GM19455 (cell line): Measurements from ENCODE around the gene PRAMEF6.
"Not testable (repeated sequence)": the region's sequence is repeated elsewhere in the genome, so short reads cannot be mapped to it uniquely, and the experiment has no call there.

ENCODE experiments used
- ATAC-seq: cut with Tn5 transposase; IDR thresholded peaks from one replicate; pipeline ENCODE4 v1.9.1; 2021; ENCODE audit not compliant: unreplicated experiment

PRAMEF6 gene

DNA sequence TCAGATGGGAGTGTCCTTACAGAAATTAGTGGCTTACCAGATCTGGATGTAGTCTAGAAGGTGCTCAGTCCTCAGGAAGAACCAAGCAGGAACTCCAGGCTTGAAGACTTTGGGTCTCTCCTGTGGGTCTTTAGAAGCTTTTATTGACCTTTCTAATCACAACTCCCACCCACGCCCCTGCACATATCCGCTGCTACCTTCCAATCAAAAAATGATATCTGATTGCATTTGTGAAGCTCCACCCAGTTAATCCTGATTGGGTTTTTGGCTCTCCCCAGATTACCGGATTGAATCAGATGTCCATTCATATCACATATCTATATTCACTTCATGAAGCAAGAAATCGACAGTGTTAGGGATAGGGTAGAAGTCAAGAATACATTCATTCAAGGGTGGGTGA, at the start of gene PRAMEF6:
TSS of gene PRAMEF6 (minus strand) at position 101 of the 400 bp plus-strand sequence. CDS start 5,062 bp downstream, outside the sequence.
- not testable (repeated sequence) for ATAC-seq

DNA sequence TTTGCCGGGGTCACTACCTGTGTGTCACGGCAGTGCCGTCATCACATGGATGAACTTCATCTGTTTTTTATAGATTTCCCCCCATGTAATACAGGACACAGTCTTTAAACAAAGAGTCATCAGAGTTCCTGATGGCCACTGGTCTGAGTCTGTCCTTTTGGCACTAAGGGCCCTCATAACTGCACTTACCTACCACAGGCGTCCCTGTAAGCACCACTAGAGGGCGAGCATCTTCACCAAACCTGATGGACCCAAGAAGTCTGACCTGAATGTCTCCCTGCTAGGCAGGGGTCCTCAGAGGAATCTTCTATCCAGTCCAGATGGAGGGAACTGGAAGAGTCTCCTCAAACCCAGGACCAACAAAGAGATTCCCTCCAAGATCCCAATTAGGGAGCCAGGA, 23.0 kb downstream of the PRAMEF6 start:
- ATAC-seq, result not testable (repeated sequence)

- not testable (repeated sequence) for ATAC-seq
Observed at GRCh38 chr1:12921749-12922148, 25.6 kb downstream of the PRAMEF6 start.

- ATAC-seq, result not testable (repeated sequence)
Observed at GRCh38 chr1:12916310-12916709, 31.1 kb downstream of the PRAMEF6 start, which contains the start of gene PRAMEF7. Gene PRAMEF7 (plus strand): TSS chr1:12916610. CDS start chr1:12917693, 1,083 bp downstream.

GRCh38 chr1:12903793-12904572, 43.4 kb downstream of the PRAMEF6 start:
- ATAC-seq, result not testable (repeated sequence)

GRCh38 chr1:12899186-12899585, 48.2 kb downstream of the PRAMEF6 start:
- ATAC-seq, result not testable (repeated sequence)

DNA sequence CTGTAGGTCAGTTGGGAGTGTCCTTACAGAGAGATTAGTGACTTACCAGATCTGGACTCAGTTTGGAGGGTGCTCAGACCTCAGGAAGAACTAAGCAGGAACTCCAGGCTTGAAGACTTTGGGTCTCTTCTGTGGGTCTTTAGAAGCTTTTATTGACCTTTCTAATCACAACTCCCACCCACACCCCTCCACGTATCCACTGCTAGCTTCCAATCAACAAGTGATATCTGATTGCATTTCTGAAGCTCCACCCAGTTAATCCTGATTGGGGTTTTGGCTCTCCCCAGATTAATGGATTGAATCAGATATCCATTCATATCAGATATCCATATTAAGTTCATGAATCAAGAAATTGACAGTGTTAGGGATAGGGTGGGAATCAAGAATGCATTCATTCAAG, 49.2 kb downstream of the PRAMEF6 start, which contains the start of gene PRAMEF10:
TSS of gene PRAMEF10 (minus strand) at position 101 of the 400 bp plus-strand sequence. CDS start 2,423 bp downstream, outside the sequence.
- ATAC-seq, result not testable (repeated sequence)
